BE2C (cell line): ENCODE measurements around the gene CFTR.

Source experiments
- DNase-seq: peaks from one replicate; pipeline ENCODE4 v3.0.0-alpha.2; 2020
- H3K27me3 ChIP-seq: fragments of 250-450 bp; sonication (Bioruptor Pico); 2 replicates; pipeline ENCODE4 v1.5.1; 2020; ENCODE audit warnings: mild to moderate bottlenecking
- H3K36me3 ChIP-seq: fragments of 250-450 bp; sonication (Bioruptor Pico); 2 replicates; pipeline ENCODE4 v1.5.1; 2020; ENCODE audit warnings: mild to moderate bottlenecking
- H3K4me1 ChIP-seq: fragments of 250-450 bp; sonication (Bioruptor Pico); 2 replicates; pipeline ENCODE4 v1.5.1; 2020
- H3K4me3 ChIP-seq: 2 replicates; pipeline ENCODE4 v1.5.1; 2011; ENCODE audit warnings: low read depth, low read length
- H3K9me3 ChIP-seq: fragments of 250-450 bp; sonication (Bioruptor Pico); 2 replicates; pipeline ENCODE4 v1.5.1; 2020
- TF ChIP-seq, protein P1 (sequence below): IDR thresholded peaks from 2 replicates; pipeline ENCODE4 v1.5.1; 2012; ENCODE audit warnings: mild to moderate bottlenecking, low read depth, low read length

The CFTR gene

DNA sequence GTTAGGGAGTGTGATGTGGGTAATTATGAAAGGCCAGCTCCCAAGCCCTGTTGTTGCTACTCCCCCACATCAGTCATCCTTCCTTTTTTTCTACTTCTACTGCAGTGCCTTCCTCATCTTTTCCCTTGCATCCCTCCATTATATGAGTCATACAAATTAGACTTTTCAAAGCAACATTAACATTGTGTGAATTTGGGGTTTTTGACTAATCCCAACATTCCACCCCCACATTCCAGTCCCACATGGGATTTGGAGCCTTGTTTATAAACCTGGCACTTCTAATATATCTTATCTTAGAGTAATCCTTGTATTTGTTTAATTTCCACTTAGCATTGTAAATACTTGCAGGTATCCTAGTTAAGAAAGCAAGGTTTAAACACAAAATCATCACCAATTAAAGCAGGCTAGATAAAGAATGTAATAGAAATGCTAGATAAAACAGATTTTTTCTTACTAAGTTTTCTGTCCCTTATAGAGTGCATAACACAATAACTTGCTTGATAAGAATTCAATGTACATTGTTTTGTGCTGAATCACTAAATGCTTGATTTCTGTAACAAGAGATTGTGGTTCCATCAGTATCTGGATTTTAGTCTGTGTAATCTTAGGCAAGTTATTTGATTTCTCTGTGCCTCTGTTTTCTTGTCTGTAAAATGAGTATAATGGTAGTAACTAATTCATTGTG lies 165.8 kb downstream of the CFTR start:
- Histone ChIP-seq H3K4me3 (no peak overlapping the region), H3K4me1 (no peaks in the 10 kb centered on the region), H3K9me3 (no peaks in the 10 kb centered on the region), H3K27me3 (no peaks in the 10 kb centered on the region), H3K36me3 (no peaks in the 10 kb centered on the region)
- TF ChIP-seq, protein P1, sequence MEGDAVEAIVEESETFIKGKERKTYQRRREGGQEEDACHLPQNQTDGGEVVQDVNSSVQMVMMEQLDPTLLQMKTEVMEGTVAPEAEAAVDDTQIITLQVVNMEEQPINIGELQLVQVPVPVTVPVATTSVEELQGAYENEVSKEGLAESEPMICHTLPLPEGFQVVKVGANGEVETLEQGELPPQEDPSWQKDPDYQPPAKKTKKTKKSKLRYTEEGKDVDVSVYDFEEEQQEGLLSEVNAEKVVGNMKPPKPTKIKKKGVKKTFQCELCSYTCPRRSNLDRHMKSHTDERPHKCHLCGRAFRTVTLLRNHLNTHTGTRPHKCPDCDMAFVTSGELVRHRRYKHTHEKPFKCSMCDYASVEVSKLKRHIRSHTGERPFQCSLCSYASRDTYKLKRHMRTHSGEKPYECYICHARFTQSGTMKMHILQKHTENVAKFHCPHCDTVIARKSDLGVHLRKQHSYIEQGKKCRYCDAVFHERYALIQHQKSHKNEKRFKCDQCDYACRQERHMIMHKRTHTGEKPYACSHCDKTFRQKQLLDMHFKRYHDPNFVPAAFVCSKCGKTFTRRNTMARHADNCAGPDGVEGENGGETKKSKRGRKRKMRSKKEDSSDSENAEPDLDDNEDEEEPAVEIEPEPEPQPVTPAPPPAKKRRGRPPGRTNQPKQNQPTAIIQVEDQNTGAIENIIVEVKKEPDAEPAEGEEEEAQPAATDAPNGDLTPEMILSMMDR, result no peak
- DNase-seq, result no peak

DNA sequence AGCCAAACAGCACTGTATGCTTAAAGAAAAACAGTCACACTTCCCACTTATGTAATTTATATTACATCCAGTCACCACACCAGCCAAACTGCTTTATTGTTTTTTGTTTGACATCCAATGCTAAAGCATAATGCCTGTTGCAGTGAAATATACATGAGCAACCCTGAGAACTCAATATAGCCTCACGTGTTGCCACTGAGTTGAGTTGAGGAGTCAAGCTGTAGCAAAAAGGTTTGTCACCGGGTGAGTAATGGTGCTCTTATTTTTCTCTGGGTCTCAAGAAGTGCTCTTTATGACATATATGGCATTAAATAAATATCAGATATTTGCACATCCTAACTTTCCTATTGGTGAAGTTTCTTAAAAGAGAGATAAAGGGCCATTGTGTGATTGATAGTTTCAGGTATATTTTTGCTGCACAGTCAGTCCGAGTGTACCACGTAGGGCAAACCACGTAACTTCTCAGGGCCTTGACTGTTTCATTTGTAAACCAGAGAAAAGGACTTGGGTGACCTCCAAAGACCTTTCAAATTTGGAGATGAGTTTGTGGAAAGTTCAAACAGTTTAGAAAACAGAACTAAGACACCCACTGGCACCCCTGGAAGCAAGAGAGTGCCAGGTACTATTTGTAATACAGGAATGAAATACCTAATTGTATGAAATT lies 168.5 kb downstream of the CFTR start:
- Histone ChIP-seq H3K36me3 (no peaks in the 10 kb centered on the region), H3K4me1 (no peaks in the 10 kb centered on the region), H3K27me3 (no peaks in the 10 kb centered on the region), H3K4me3 (no peak overlapping the region), H3K9me3 (no peaks in the 10 kb centered on the region; the same call in 1 of the 2 replicates)
- TF ChIP-seq, protein P1, result no peak
- DNase-seq, result no peak

DNA sequence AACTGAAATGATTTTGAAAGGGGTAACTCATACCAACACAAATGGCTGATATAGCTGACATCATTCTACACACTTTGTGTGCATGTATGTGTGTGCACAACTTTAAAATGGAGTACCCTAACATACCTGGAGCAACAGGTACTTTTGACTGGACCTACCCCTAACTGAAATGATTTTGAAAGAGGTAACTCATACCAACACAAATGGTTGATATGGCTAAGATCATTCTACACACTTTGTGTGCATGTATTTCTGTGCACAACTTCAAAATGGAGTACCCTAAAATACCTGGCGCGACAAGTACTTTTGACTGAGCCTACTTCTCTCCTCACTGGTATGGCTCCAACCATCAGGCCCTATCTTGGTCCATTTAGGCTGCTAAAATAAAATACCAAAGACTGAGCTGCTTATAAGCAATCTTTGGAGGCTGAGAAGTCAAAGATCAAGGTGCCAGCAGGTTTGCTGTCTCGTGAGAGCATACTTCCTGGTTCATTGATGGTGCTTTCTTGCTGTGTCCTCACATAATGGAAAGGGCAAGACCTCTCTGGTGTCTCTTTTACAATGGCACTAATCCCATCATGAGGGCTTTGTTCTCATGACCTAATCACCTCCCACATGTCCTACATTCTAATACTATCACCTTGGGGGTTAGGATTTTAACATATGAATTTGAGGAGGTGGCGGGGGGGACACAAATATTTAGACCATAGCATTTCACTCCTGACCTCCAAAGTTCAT lies 173.3 kb downstream of the CFTR start:
- DNase-seq, result no peak
- TF ChIP-seq, protein P1, result no peak
- no peak overlapping the region for H3K4me3 ChIP-seq
- no peaks in the 10 kb centered on the region; the same call in 1 of the 2 replicates for H3K9me3 ChIP-seq
- no peaks in the 10 kb centered on the region for H3K4me1 ChIP-seq
- no peaks in the 10 kb centered on the region for H3K36me3 ChIP-seq
- H3K27me3 ChIP-seq, result no peaks in the 10 kb centered on the region

DNA sequence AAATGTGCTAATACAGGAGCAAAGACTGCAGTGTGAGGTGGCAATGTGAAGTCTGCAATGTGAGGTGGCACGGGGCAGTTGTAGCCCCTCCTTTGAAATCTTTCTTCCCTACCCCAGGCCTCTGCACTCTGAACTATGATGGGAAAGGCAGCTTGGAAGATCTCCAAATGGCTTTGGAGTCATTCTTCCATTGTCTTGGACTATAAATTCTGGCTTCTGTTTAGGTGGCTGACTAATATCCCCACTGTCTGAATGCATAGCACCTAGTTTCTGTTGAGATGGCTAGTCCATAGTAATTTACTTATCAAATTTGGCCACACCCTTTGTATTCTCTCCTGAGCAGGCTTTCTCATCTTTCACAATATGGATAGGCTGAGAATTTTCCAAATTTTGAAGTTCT lies 175.0 kb downstream of the CFTR start:
- Histone ChIP-seq H3K9me3 (no peaks in the 10 kb centered on the region; the same call in 1 of the 2 replicates), H3K4me3 (no peak overlapping the region), H3K27me3 (no peaks in the 10 kb centered on the region), H3K4me1 (no peaks in the 10 kb centered on the region), H3K36me3 (no peaks in the 10 kb centered on the region)
- DNase-seq, result no peak
- TF ChIP-seq, protein P1, result no peak

DNA sequence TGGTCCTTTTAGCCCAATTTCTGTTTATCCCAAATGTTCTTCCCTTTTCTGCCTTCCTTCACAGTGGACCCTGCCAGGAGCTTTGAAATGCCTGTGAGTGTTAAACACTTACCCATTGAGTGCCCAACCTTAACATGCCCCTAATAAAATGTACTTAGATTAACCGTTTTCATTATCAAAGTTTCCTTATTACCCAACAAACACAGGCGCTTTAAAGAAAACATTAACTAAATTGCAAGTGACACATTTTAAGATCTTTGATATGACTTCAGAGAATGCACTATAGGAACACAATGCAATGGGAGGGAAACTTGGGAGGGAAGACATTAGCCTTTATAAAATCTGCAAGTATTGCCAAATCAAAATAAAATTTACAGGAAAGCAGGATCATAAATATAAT lies 177.0 kb downstream of the CFTR start:
- Histone ChIP-seq H3K27me3 (no peaks in the 10 kb centered on the region), H3K9me3 (no peaks in the 10 kb centered on the region; the same call in 1 of the 2 replicates), H3K4me1 (no peaks in the 10 kb centered on the region), H3K4me3 (no peak overlapping the region), H3K36me3 (no peaks in the 10 kb centered on the region)
- TF ChIP-seq, protein P1, result no peak
- no peak for DNase-seq
